ENCODE measurements around the gene PIK3R4.
A peak's percentile ranks its signal among the peaks of the same experiment; 100 is the strongest.

PIK3R4 gene

GRCh38 chr3:130687327-130687726, 59.3 kb downstream of the PIK3R4 start:
- no peak for DNase-seq

- DNase-seq = no peak
These were observed 59.8 kb downstream of the PIK3R4 start for GRCh38 chr3:130686833-130687232.

GRCh38 chr3:130682131-130682530, 64.5 kb downstream of the PIK3R4 start:
- DNase-seq = no peak

- no peak for DNase-seq
These were observed 67.4 kb downstream of the PIK3R4 start for GRCh38 chr3:130679218-130679617.

- DNase-seq = no peak
These were observed 69.3 kb downstream of the PIK3R4 start for GRCh38 chr3:130677343-130677742.

GRCh38 chr3:130671545-130672312, 74.9 kb downstream of the PIK3R4 start:
- DNase-seq = no peak

GRCh38 chr3:130669740-130670139, 76.9 kb downstream of the PIK3R4 start:
- DNase-seq = no peak

- DNase-seq = no peak
These were observed 83.5 kb downstream of the PIK3R4 start for GRCh38 chr3:130663092-130663491.

GRCh38 chr3:130662501-130662996, 84.1 kb downstream of the PIK3R4 start:
- DNase-seq = no peak

- DNase-seq = no peak
These were observed 85.3 kb downstream of the PIK3R4 start for GRCh38 chr3:130661140-130661891.

GRCh38 chr3:130659911-130660310, 86.7 kb downstream of the PIK3R4 start:
- DNase-seq = no peak

GRCh38 chr3:130658678-130659077, 88.0 kb downstream of the PIK3R4 start:
- no peak for DNase-seq

- no peak for DNase-seq
These were observed 90.0 kb downstream of the PIK3R4 start for GRCh38 chr3:130656627-130657026.

- DNase-seq = peak in 1 of 2 experiments; percentile 3
These were observed 91.7 kb downstream of the PIK3R4 start for GRCh38 chr3:130654921-130655320.

GRCh38 chr3:130654091-130654490, 92.5 kb downstream of the PIK3R4 start:
- DNase-seq = no peak

- DNase-seq = no peak
These were observed 97.5 kb downstream of the PIK3R4 start for GRCh38 chr3:130649061-130649654.

- DNase-seq = no peak
These were observed 98.3 kb downstream of the PIK3R4 start for GRCh38 chr3:130648293-130648692.

GRCh38 chr3:130645261-130645660, 101.4 kb downstream of the PIK3R4 start:
- DNase-seq = no peak

GRCh38 chr3:130644628-130645253, 101.9 kb downstream of the PIK3R4 start:
- no peak for DNase-seq

GRCh38 chr3:130640027-130640426, 106.6 kb downstream of the PIK3R4 start:
- DNase-seq = no peak

GRCh38 chr3:130636480-130637234, 110.0 kb downstream of the PIK3R4 start:
- DNase-seq = no peak

GRCh38 chr3:130635978-130636377, 110.7 kb downstream of the PIK3R4 start:
- DNase-seq = no peak

Measured in AML-193 (cell line).